Esophagus muscularis mucosa (tissue), 4 donors: ENCODE results near the gene SUPT20HL2.

Source experiments
- CTCF ChIP-seq, 3 experiments: fragments of 200-600 bp in 2 of 3; fragments of 450-650 bp in 1 of 3; sonication (generic) in 2 of 3; IDR thresholded peaks; one replicate each; pipeline ENCODE4 v1.5.1; 2017 to 2019; ENCODE audit warnings: antibody characterized with exemption in 3 of 3, mild to moderate bottlenecking in 2 of 3, moderate library complexity in 1 of 3
- EP300 ChIP-seq: sonication (generic); formaldehyde crosslinking; IDR thresholded peaks from one replicate; pipeline ENCODE4 v1.6.1; 2017; ENCODE audit warnings: antibody characterized with exemption
- POLR2A ChIP-seq: fragments of 450-650 bp; IDR thresholded peaks from one replicate; pipeline ENCODE4 v1.6.1; 2017; ENCODE audit warnings: antibody characterized with exemption, moderate library complexity, mild to moderate bottlenecking, low read depth
- POLR2AphosphoS5 ChIP-seq, 2 donors: sonication (generic); formaldehyde crosslinking; IDR thresholded peaks; one replicate each; pipeline ENCODE4 v1.6.1; 2017; ENCODE audit warnings: antibody characterized with exemption in 2 of 2

- TF ChIP-seq CTCF (IDR thresholded peaks at IDR 0.05), result no peak
- TF ChIP-seq POLR2A, result no peak
- no peak for TF ChIP-seq EP300
- no peak for TF ChIP-seq POLR2AphosphoS5 (IDR thresholded peaks at IDR 0.05)
These were observed 46.9 kb downstream of the SUPT20HL2 start for GRCh38 chrX:24266996-24267395.
